ENCODE measurements around the gene IGLL5.

GRCh38 chr22:22871536-22872278 is 15.9 kb upstream of the IGLL5 start:
- TF ChIP-seq EZH2 (IDR thresholded peaks at IDR 0.05; ENCODE audit: low read length, missing control alignments): no peak
- TF ChIP-seq CTCF (conservative IDR thresholded peaks at IDR 0.05 in 1 of 2, IDR thresholded peaks at IDR 0.05 in 1 of 2; ENCODE audit: low read depth in 1 of 2, low read length in 2 of 2): no peak

Measured in fibroblast of lung (primary cell).